HCT116 (cell line): ENCODE results near the gene FGFR1OP2. TPM values are rescaled to one million over a fixed set of nuclear protein-coding genes. Genes with fewer than 3 reads are reported as not detected.

Source experiments
- ATAC-seq: fragments of 200-7000 bp; cut with Tn5 transposase; 2 replicates; pipeline ENCODE4 v1.9.1; 2020; ENCODE audit warnings: mild to moderate bottlenecking, moderate library complexity
- BruUV-seq: library from RNA; stranded (reverse); fragments of 400-500 nt; replicated peaks from 2 replicates; lab custom pipeline; 2021; lab: Mats Ljungman, UMichigan
- CTCF ChIA-PET: fragments of 300-600 bp; sonication (Branson Sonifier 250); formaldehyde crosslinking; loops from one replicate; lab custom pipeline; 2021; ENCODE audit warnings: antibody characterized with exemption; lab: Charles Lee
- POLR2A ChIA-PET: fragments of 300-600, 350-600 bp; sonication (Branson Sonifier 250); formaldehyde crosslinking; loops from one replicate; lab custom pipeline; 2021; ENCODE audit warnings: antibody characterized with exemption; lab: Charles Lee
- RAD21 ChIA-PET, 2 experiments: fragments of 300-600 bp; sonication (Branson Sonifier 250); formaldehyde crosslinking; loops; one replicate each; lab custom pipeline; 2023; ENCODE audit warnings: low total read pairs in 2 of 2; ENCODE audit not compliant: uncharacterized antibody in 2 of 2, unreplicated experiment in 2 of 2, low non-redundant PET in 1 of 2; lab: Charles Lee
- DNase-seq: peaks from one replicate; pipeline ENCODE4 v3.0.0-alpha.2; 2010; ENCODE audit warnings: low read depth, low spot score
- H2AFZ ChIP-seq: fragments of 200-600 bp; shearing (Covaris generic), sonication (generic); 2 replicates; pipeline ENCODE4 v1.6.1; 2017; ENCODE audit warnings: low read depth, mixed run types, mixed read lengths, antibody characterized with exemption, low read length; ENCODE audit not compliant: poor library complexity, severe bottlenecking
- H3K27ac ChIP-seq: 2 replicates; pipeline ENCODE4 v1.5.1; 2012; ENCODE audit warnings: low read depth, low read length
- H3K27me3 ChIP-seq: fragments of 200-600 bp; sonication (generic); 2 replicates; pipeline ENCODE4 v1.6.1; 2016; ENCODE audit warnings: mixed run types, low read length, mixed read lengths; ENCODE audit not compliant: insufficient read depth
- H3K36me3 ChIP-seq, 2 experiments: fragments of 200-500 bp in 1 of 2; fragments of 200-600 bp in 1 of 2; sonication (Bioruptor generic) in 1 of 2; sonication (generic) in 1 of 2; 2 replicates each; pipeline versions ENCODE4 v1.5.1 to v1.6.1; 2014 to 2016; ENCODE audit warnings: low read length in 2 of 2, inconsistent platforms in 1 of 2, mixed read lengths in 1 of 2, mixed run types in 1 of 2; ENCODE audit not compliant: insufficient read depth in 2 of 2, control insufficient read depth in 1 of 2
- H3K4me1 ChIP-seq, 2 experiments: fragments of 200-600 bp in 1 of 2; sonication (generic) in 1 of 2; 2 replicates each; pipeline versions ENCODE4 v1.5.1 to v1.6.1; 2012 to 2017; ENCODE audit warnings: low read length in 2 of 2, inconsistent platforms in 1 of 2, mild to moderate bottlenecking in 1 of 2, mixed read lengths in 1 of 2, mixed run types in 1 of 2, moderate library complexity in 1 of 2; ENCODE audit not compliant: insufficient read depth in 2 of 2, control insufficient read depth in 1 of 2
- H3K4me2 ChIP-seq: fragments of 200-600 bp; sonication (generic); 2 replicates; pipeline ENCODE4 v1.6.1; 2017; ENCODE audit warnings: mixed run types, low read length, mixed read lengths
- H3K4me3 ChIP-seq, 2 experiments: fragments of 200-600 bp in 1 of 2; sonication (generic) in 1 of 2; replicated peaks in 1 of 2; 2 replicates each; pipeline ENCODE4 v1.5.1; 2011 to 2016; ENCODE audit warnings: low read length in 2 of 2, control low read depth in 1 of 2, low read depth in 1 of 2, mild to moderate bottlenecking in 1 of 2, mixed read lengths in 1 of 2, mixed run types in 1 of 2
- H3K79me2 ChIP-seq: fragments of 200-600 bp; sonication (generic); 2 replicates; pipeline ENCODE4 v1.6.1; 2017; ENCODE audit warnings: mild to moderate bottlenecking, mixed run types, low read length, moderate library complexity, mixed read lengths; ENCODE audit not compliant: insufficient read depth
- H3K9ac ChIP-seq: fragments of 200-600 bp; sonication (generic); 2 replicates; pipeline ENCODE4 v1.6.1; 2016; ENCODE audit warnings: low read length, mixed read lengths
- H3K9me2 ChIP-seq: fragments of 200-600 bp; sonication (generic), shearing (Covaris generic); 2 replicates; pipeline ENCODE4 v1.6.1; 2017; ENCODE audit warnings: mixed run types, mild to moderate bottlenecking, moderate library complexity; ENCODE audit not compliant: insufficient read depth
- H3K9me3 ChIP-seq, 2 experiments: fragments of 200-500 bp in 1 of 2; fragments of 200-600 bp in 1 of 2; sonication (Bioruptor generic) in 1 of 2; sonication (generic) in 1 of 2; 2 replicates each; pipeline ENCODE4 v1.6.1; 2014 to 2017; ENCODE audit warnings: low read length in 2 of 2, mixed read lengths in 2 of 2, inconsistent platforms in 1 of 2, low read depth in 1 of 2, mild to moderate bottlenecking in 1 of 2, mixed run types in 1 of 2, moderate library complexity in 1 of 2; ENCODE audit not compliant: control insufficient read depth in 1 of 2, insufficient read depth in 1 of 2
- H4K20me1 ChIP-seq: fragments of 200-600 bp; sonication (generic), shearing (Covaris generic); 2 replicates; pipeline ENCODE4 v1.6.1; 2017; ENCODE audit warnings: mixed run types, mild to moderate bottlenecking, moderate library complexity; ENCODE audit not compliant: insufficient read depth
- ELF1 ChIP-seq: IDR thresholded peaks from 2 replicates; pipeline ENCODE4 v1.6.1; 2012; ENCODE audit warnings: low read depth, borderline replicate concordance
- EZH2phosphoT487 ChIP-seq: fragments of 200-600 bp; IDR thresholded peaks from 2 replicates; pipeline ENCODE4 v1.6.1; 2018; ENCODE audit warnings: antibody characterized with exemption, borderline replicate concordance
- JUND ChIP-seq: IDR thresholded peaks from 2 replicates; pipeline ENCODE4 v1.6.1; 2012
- POLR2A ChIP-seq: IDR thresholded peaks from 2 replicates; pipeline ENCODE4 v1.7.0; 2011; ENCODE audit warnings: borderline replicate concordance; ENCODE audit not compliant: insufficient read depth, insufficient read length; ENCODE audit errors: extremely low read depth
- POLR2AphosphoS5 ChIP-seq: IDR thresholded peaks from 2 replicates; pipeline ENCODE4 v1.6.1; 2011; ENCODE audit warnings: mild to moderate bottlenecking, low read depth, low read length, moderate library complexity
- TCF7L2 ChIP-seq: IDR thresholded peaks from 2 replicates; pipeline ENCODE4 v1.7.0; 2011; ENCODE audit warnings: borderline replicate concordance, inconsistent platforms; ENCODE audit not compliant: insufficient read depth, insufficient read length; ENCODE audit errors: extremely low read depth
- YY1 ChIP-seq: IDR thresholded peaks from 2 replicates; pipeline ENCODE4 v1.6.1; 2011; ENCODE audit warnings: low read length, low read depth, moderate library complexity, mild to moderate bottlenecking; ENCODE audit not compliant: insufficient replicate concordance; ENCODE audit errors: extremely low read depth
- ZNF274 ChIP-seq: fragments of 200-500 bp; sonication (Bioruptor generic); IDR thresholded peaks from 2 replicates; pipeline ENCODE4 v1.6.1; 2014; ENCODE audit warnings: mild to moderate bottlenecking, low read depth, low read length, inconsistent platforms
- intact Hi-C: fragments of 100-400 bp; cut with micrococcal nuclease; formaldehyde crosslinking; loops from 2 replicates; pipeline ENCODE4 v1.10.0; 2022
- total RNA-seq: library from RNA; stranded (reverse); gene quantifications from one replicate; pipeline ENCODE4 v1.2.1, GENCODE V29; 2021; ENCODE audit not compliant: unreplicated experiment
- TF ChIP-seq, protein P1 (sequence below): IDR thresholded peaks from 2 replicates; pipeline ENCODE4 v1.6.1; 2012; ENCODE audit warnings: low read depth

The FGFR1OP2 gene
- total RNA-seq, 1 experiment from 2014 or later, result 29.6 TPM

DNA sequence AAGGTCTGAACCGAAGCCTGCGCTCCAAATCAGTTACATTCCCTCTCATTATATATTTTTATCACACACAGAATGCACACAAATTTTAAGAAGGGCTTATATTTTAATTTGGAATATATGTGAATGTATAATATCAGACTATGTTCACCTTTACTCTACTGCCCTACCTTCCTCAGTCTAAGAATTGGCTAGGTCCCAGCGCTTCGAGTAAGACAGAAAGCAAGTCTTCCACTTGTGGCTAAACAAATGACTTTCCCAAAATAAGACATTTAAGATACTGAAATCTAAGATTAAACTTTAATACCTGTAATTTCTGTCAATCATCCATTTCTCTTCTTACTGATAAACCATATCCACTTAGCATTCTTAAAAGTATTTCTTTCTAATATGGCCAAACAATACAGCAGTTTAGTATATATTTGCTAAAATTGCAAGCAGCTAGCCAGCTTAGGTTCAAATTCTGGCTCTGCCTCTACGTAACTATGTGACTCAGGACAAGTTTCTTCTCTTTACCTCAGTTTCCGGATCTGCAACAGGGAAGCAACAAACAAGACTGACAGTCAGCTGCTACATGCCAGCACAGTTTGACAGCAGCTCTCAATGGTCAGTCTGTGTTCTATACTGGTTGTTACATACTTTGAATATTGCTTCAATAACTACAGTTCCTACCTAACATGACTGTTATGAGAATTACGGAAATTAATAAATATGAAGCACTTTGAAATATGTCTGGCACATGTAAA is 2.5 kb upstream of the FGFR1OP2 start:
- no peak overlapping the region for H2AFZ ChIP-seq
- H3K9ac ChIP-seq, result no peak overlapping the region
- no peaks in the 10 kb centered on the region for H3K9me3 ChIP-seq
- H3K4me2 ChIP-seq, result peak overlapping the region; percentile 85; the same call in 1 of the 2 replicates
- H3K4me3 ChIP-seq, result no peak overlapping the region
- ATAC-seq (no peak), DNase-seq (no peak)
- no TSS peak for BruUV-seq
- intact Hi-C loops, result loop anchor here (5.0 kb wide), 1 partner anchor 76 kb away; the partner anchor contains the start of gene TM7SF3
- peaks cover 85% of the 10 kb centered on the region for H3K79me2 ChIP-seq
- no peaks in the 10 kb centered on the region for H3K9me2 ChIP-seq
- RAD21 ChIA-PET, result no interaction called here
- CTCF ChIA-PET, result no interaction called here
- no peak overlapping the region for H3K27ac ChIP-seq
- POLR2A ChIA-PET, result no interaction called here
- no peak for TF ChIP-seq TCF7L2
- TF ChIP-seq ZNF274, result no peak
- TF ChIP-seq, protein P1, sequence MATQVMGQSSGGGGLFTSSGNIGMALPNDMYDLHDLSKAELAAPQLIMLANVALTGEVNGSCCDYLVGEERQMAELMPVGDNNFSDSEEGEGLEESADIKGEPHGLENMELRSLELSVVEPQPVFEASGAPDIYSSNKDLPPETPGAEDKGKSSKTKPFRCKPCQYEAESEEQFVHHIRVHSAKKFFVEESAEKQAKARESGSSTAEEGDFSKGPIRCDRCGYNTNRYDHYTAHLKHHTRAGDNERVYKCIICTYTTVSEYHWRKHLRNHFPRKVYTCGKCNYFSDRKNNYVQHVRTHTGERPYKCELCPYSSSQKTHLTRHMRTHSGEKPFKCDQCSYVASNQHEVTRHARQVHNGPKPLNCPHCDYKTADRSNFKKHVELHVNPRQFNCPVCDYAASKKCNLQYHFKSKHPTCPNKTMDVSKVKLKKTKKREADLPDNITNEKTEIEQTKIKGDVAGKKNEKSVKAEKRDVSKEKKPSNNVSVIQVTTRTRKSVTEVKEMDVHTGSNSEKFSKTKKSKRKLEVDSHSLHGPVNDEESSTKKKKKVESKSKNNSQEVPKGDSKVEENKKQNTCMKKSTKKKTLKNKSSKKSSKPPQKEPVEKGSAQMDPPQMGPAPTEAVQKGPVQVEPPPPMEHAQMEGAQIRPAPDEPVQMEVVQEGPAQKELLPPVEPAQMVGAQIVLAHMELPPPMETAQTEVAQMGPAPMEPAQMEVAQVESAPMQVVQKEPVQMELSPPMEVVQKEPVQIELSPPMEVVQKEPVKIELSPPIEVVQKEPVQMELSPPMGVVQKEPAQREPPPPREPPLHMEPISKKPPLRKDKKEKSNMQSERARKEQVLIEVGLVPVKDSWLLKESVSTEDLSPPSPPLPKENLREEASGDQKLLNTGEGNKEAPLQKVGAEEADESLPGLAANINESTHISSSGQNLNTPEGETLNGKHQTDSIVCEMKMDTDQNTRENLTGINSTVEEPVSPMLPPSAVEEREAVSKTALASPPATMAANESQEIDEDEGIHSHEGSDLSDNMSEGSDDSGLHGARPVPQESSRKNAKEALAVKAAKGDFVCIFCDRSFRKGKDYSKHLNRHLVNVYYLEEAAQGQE, result no peak
- no peak for TF ChIP-seq YY1
- no peak for TF ChIP-seq POLR2A
- TF ChIP-seq JUND, result no peak
- no peak for TF ChIP-seq ELF1
- no peak for TF ChIP-seq POLR2AphosphoS5
- TF ChIP-seq EZH2phosphoT487, result no peak
- TF ChIP-seq, all 23 proteins: peak for 0
- H3K4me1 ChIP-seq, result peaks cover 3 to 20% of the 10 kb centered on the region in 2 experiments; a peak in 3 of 4 replicates
- peaks cover 9 to 10% of the 10 kb centered on the region in 2 experiments for H3K36me3 ChIP-seq
- H3K27me3 ChIP-seq, result no peaks in the 10 kb centered on the region
- H4K20me1 ChIP-seq, result no peaks in the 10 kb centered on the region; the same call in 1 of the 2 replicates
